DND-41 (cell line): Measurements from ENCODE around the gene OGN.

ENCODE experiments used
- ATAC-seq: fragments of 200-7000 bp; cut with Tn5 transposase; 3 replicates; pipeline ENCODE4 v1.9.1; 2021; ENCODE audit warnings: low read depth; ENCODE audit not compliant: insufficient read depth
- DNase-seq: peaks from one replicate; pipeline ENCODE4 v3.0.0-alpha.2; 2020
- H2AFZ ChIP-seq: 2 replicates; pipeline ENCODE4 v1.6.0; 2012; ENCODE audit warnings: low read depth, low read length
- H3K27ac ChIP-seq: 2 replicates; pipeline ENCODE4 v1.5.1; 2012; ENCODE audit warnings: low read length, inconsistent platforms
- H3K27me3 ChIP-seq: fragments of 200-600 bp; sonication (generic); 2 replicates; pipeline ENCODE4 v1.6.0; 2012; ENCODE audit warnings: low read length, mild to moderate bottlenecking, inconsistent platforms; ENCODE audit not compliant: insufficient read depth, poor library complexity
- H3K36me3 ChIP-seq: 2 replicates; pipeline ENCODE4 v1.5.1; 2012; ENCODE audit warnings: low read length, inconsistent platforms; ENCODE audit not compliant: insufficient read depth
- H3K4me1 ChIP-seq: 2 replicates; pipeline ENCODE4 v1.5.1; 2012; ENCODE audit warnings: mild to moderate bottlenecking, low read length; ENCODE audit not compliant: insufficient read depth
- H3K4me2 ChIP-seq: 2 replicates; pipeline ENCODE4 v1.6.0; 2012; ENCODE audit warnings: mild to moderate bottlenecking, moderate library complexity, low read length, inconsistent platforms; ENCODE audit not compliant: insufficient read depth
- H3K4me3 ChIP-seq, 2 experiments: fragments of 200-600 bp in 1 of 2; shearing (Covaris generic) in 1 of 2; 2 replicates each; pipeline ENCODE4 v1.5.1; 2012 to 2016; ENCODE audit warnings: inconsistent platforms in 2 of 2, low read length in 2 of 2, mild to moderate bottlenecking in 2 of 2, low read depth in 1 of 2, moderate library complexity in 1 of 2
- H3K79me2 ChIP-seq: 2 replicates; pipeline ENCODE4 v1.6.0; 2012; ENCODE audit warnings: low read length, inconsistent platforms; ENCODE audit not compliant: insufficient read depth
- H3K9ac ChIP-seq: 2 replicates; pipeline ENCODE4 v1.6.0; 2012; ENCODE audit warnings: low read depth, mild to moderate bottlenecking, inconsistent platforms, low read length, moderate library complexity
- H3K9me3 ChIP-seq: 2 replicates; pipeline ENCODE4 v1.5.1; 2012; ENCODE audit warnings: low read length, moderate library complexity, mild to moderate bottlenecking, inconsistent platforms; ENCODE audit not compliant: insufficient read depth, severe bottlenecking
- H4K20me1 ChIP-seq: 2 replicates; pipeline ENCODE4 v1.6.0; 2012; ENCODE audit warnings: low read length; ENCODE audit not compliant: insufficient read depth
- CTCF ChIP-seq: IDR thresholded peaks from 2 replicates; pipeline ENCODE4 v1.5.1; 2012; ENCODE audit warnings: borderline replicate concordance, low read length, moderate library complexity, mild to moderate bottlenecking; ENCODE audit not compliant: poor library complexity, severe bottlenecking; ENCODE audit errors: extremely low read depth
- EZH2 ChIP-seq: IDR thresholded peaks from 3 replicates; pipeline ENCODE4 v1.6.1; 2012; ENCODE audit warnings: borderline replicate concordance, low read depth, mild to moderate bottlenecking, moderate library complexity, low read length, inconsistent platforms; ENCODE audit not compliant: severe bottlenecking

OGN gene

DNA sequence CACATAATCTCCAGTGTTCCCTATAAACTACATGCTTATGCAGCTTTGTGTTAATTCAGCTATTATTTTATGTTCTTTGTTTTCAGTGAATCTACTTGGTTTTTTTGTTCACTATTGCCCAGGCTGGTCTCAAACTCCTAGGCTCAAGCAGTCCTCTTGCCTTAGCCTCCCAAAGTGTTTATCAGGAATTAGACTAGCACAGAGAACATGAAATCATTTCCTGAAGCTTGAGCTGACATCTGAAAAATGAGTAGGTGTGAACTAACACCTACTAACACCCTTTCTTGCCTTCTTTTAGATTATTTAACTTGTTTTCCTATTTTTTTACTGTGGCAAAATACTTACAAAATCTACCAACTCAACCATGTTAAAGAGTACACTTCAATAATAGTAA is 53.6 kb downstream of the OGN start:
- H2AFZ ChIP-seq: no peak overlapping the region
- H3K4me2 ChIP-seq: no peak overlapping the region
- H3K36me3 ChIP-seq: peaks cover 58% of the 10 kb centered on the region
- no peaks in the 10 kb centered on the region for H4K20me1 ChIP-seq
- H3K4me3 ChIP-seq: no peak overlapping the region
- no peak overlapping the region for H3K27ac ChIP-seq
- no peak for ATAC-seq
- no peak overlapping the region for H3K9ac ChIP-seq
- DNase-seq: no peak
- H3K4me1 ChIP-seq: no peaks in the 10 kb centered on the region
- H3K9me3 ChIP-seq: peaks cover 5% of the 10 kb centered on the region
- no peaks in the 10 kb centered on the region for H3K79me2 ChIP-seq
- no peak for TF ChIP-seq CTCF
- no peak for TF ChIP-seq EZH2
- no peaks in the 10 kb centered on the region for H3K27me3 ChIP-seq

DNA sequence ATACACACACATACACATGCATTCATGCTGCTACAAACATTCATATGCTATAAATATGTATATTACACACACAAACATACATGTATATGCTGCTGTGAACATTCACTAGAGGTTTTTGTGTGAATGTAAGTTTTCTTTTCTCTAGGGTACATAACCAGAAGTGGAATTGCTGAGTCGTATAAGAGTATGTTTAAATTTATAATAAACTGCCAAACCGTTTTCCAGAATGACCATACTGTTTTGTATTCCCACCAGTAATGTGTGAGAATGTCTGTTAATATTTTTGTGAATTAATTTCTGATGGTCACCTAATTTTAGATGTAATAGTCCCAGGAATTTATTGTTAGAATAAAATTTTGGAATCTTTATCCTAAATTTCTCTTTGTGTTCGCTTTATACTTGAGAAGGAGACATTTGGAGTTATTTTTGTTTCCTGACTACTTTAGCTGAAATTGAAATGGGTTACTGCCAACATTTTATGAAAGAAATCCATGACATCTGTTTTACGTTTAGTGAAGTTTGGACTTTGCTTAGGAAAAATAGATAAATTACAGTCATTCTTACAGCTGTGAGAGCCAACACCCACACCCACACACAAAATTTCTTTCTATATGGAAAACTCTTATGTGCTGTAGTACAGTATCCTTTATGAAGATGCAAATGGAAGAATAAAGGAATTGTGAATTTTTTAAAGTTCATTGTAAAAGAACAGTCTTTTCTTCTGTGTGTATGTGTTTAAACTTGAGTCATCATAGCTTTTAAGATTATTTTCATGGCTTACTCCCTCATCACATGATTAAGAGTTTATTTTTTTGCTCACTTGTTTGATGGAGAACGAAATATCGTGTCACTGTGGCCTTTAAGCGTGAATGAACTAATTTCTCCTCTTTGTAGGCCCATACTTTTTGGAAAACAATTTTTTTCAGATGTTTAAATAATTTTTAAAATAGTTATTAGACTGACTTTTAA is 54.3 kb downstream of the OGN start:
- Histone ChIP-seq H3K4me3 (no peak overlapping the region), H3K4me1 (no peaks in the 10 kb centered on the region), H3K27me3 (no peaks in the 10 kb centered on the region), H4K20me1 (no peaks in the 10 kb centered on the region), H3K9me3 (peaks cover 5% of the 10 kb centered on the region), H3K4me2 (no peak overlapping the region), H3K36me3 (peaks cover 58% of the 10 kb centered on the region), H2AFZ (no peak overlapping the region), H3K9ac (no peak overlapping the region), H3K27ac (no peak overlapping the region), H3K79me2 (no peaks in the 10 kb centered on the region)
- no peak for ATAC-seq
- no peak for DNase-seq
- TF ChIP-seq EZH2 (no peak), CTCF (no peak)

DNA sequence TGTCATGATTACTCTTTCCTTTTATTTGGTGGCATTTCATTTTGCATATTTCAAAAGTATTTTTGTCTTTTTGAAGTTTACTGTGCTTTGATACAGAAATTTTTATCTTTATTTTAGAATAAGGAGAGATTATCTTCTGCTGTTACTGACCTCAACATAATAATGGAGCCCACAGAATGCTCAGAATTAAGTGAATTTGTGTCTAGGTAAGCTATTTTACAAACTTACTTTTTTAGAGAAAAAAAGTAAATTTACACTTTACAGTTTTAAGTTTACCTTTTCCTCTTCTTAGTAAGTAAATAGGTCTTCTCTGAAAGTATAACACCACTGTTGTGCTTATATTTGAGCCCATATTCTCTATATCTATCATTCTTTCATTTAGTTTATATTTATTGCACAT is 58.8 kb downstream of the OGN start:
- H3K79me2 ChIP-seq: no peaks in the 10 kb centered on the region
- no peak overlapping the region for H3K4me2 ChIP-seq
- DNase-seq (no peak), ATAC-seq (no peak)
- H3K4me3 ChIP-seq: no peak overlapping the region
- no peaks in the 10 kb centered on the region for H3K9me3 ChIP-seq
- H3K36me3 ChIP-seq: peaks cover 43% of the 10 kb centered on the region
- no peak overlapping the region for H3K9ac ChIP-seq
- no peak overlapping the region for H2AFZ ChIP-seq
- H3K27me3 ChIP-seq: no peaks in the 10 kb centered on the region
- TF ChIP-seq EZH2 (no peak), CTCF (no peak)
- H3K4me1 ChIP-seq: no peaks in the 10 kb centered on the region
- no peaks in the 10 kb centered on the region for H4K20me1 ChIP-seq
- no peak overlapping the region for H3K27ac ChIP-seq
